GM19324 (cell line): ENCODE results near the gene TARP.

Experiments used
- ATAC-seq: cut with Tn5 transposase; IDR thresholded peaks from one replicate; pipeline ENCODE4 v1.9.1; 2021; ENCODE audit warnings: mild to moderate bottlenecking, moderate library complexity; ENCODE audit not compliant: unreplicated experiment, low FRiP score

Gene TARP

GRCh38 chr7:38273286-38273995 lies at the start of gene TARP:
TARP (minus strand) TSS chr7:38273636.
- no peak for ATAC-seq

- no peak for ATAC-seq
These were observed 49.7 kb upstream of the TARP start for GRCh38 chr7:38323156-38323555.

DNA sequence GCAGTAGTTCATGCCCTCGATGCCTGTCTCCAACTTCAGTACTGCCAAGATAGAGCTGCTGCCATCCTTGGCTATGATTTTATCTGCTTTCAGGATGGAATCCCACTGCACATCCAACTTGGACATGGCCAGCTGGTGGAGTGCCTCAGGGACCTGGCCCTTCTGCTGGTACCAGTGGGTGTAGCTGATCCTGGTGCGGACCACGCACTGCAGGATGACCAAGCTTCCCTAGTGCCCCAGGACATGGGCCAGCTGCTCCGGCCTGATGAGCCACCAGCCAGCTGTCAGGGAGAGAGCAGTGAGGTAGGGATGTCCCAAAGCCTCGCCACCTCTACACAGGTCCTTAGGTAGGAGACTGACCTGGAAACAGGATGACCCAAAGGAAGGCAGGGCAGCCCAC lies 49.0 kb upstream of the TARP start:
- no peak for ATAC-seq

DNA sequence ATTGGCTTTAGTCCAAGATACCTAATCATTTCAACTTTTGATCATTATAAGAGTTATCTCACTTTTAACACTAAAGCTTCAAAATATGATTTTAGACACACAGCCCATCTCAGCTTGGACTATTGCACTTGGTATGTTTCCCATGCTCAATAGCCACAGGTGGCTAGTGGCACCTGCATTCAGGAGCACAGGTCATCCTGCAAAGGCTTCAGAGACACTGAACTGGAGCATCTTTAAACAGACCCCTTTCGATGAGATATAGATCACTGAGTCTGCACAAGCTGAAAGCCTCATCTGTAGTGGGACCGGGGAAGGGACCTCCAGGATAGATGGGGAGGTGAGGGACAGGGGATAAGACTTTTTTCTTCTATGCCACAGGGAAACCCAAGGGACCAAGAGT lies 48.5 kb upstream of the TARP start:
- ATAC-seq = no peak

- no peak for ATAC-seq
These were observed 48.1 kb upstream of the TARP start for GRCh38 chr7:38321515-38321944.

DNA sequence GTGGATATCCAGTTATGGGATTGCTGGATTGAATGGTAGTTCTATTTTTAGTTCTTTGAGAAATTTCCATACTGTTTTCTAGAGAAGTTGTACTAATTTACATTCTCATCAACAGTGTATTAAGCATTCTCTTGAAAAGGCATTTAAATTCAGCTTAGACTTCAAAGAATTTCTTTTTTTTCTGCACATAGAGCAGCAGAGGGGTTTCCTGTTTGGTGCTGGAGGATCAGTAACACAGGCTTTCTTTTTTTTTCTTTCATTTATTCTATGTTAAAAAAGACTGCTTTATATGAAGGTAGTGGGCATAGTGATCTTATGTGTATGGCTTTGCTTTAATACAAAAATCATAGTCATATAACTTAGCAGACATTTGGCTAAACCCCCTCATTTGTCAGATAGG lies 47.6 kb upstream of the TARP start:
- ATAC-seq = no peak

- no peak for ATAC-seq
These were observed 46.4 kb upstream of the TARP start for GRCh38 chr7:38319873-38320272.

GRCh38 chr7:38318803-38319416 lies 45.5 kb upstream of the TARP start:
- ATAC-seq = no peak

- no peak for ATAC-seq
These were observed 44.8 kb upstream of the TARP start for GRCh38 chr7:38318241-38318640.

DNA sequence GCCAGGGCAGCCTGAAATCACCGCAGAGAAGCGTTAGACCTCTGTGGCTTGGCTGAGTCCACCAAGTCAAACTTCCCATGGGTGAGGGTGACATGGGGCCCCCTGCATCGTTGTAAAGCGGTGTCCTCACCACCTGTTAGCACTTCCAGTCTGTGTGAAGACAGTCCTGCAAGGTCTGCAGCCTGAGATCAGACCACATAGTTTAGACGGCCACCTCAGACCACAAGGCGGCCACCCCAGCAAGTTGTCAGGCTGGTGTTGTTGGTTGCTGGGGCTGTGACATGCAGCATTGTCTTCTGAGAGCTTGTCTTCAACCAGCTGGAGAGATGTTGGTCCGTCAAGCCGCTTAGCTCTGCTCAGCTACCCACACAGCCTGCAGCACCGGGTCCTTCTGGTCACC lies 44.1 kb upstream of the TARP start:
- no peak for ATAC-seq

- no peak for ATAC-seq
These were observed 43.4 kb upstream of the TARP start for GRCh38 chr7:38316733-38317360.

- no peak for ATAC-seq
These were observed 42.0 kb upstream of the TARP start for GRCh38 chr7:38315410-38315809.

GRCh38 chr7:38312821-38313220 lies 39.4 kb upstream of the TARP start:
- no peak for ATAC-seq

DNA sequence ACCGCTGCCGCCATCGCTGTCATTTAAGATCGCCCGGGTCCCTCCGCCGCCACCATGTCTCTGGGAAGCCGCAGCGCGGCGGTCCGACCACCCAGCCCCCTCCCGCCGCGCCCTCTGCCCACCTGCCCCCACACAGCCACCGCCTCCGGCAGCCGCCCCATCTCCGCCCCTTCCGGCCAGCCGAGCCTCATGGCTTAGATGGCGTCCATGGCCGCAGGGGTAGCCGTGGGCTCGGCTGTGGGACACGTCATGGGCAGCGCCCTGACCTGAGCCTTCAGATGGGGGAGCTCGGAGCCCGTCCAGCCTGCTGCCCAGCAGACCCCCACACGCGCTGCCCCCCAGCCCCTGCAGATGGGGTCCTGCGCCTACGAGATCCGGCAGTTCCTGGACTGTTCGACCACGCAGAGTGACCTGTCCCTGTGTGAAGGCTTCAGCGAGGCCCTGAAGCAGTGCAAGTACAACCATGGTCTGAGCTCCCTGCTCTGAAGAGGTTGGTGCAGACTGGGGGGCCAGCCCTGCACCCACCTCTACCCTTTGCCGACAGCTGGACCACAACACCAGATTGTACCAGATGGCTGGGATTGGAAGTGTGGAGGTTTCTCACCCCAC lies 38.0 kb upstream of the TARP start:
- ATAC-seq = no peak

GRCh38 chr7:38310591-38311101 lies 37.2 kb upstream of the TARP start:
- no peak for ATAC-seq

GRCh38 chr7:38309555-38309954 lies 36.1 kb upstream of the TARP start:
- ATAC-seq = no peak

- ATAC-seq = no peak
These were observed 34.7 kb upstream of the TARP start for GRCh38 chr7:38308140-38308539.

- no peak for ATAC-seq
These were observed 34.2 kb upstream of the TARP start for GRCh38 chr7:38307640-38308039.

DNA sequence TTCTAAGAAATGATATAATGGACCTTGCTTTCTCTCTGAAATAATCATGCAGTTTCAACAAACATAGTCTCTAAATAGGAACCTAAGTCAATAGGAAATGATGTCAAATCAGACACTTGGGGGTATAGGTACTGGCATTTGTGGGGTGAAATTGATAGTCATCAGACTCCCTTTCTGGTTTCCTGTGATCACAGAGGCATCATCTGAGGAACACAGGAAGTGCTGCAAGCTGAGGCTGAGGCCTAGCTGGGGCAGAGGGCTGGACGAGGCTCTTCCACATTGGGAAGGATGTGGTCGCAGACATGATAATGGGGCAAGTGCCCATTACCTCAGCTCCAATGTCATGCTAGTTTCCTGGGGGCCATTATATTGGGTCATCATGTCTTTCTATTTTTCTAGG lies 33.5 kb upstream of the TARP start:
- no peak for ATAC-seq

GRCh38 chr7:38306171-38306570 lies 32.7 kb upstream of the TARP start:
- no peak for ATAC-seq

- ATAC-seq = no peak
These were observed 30.4 kb upstream of the TARP start for GRCh38 chr7:38303866-38304265.
